ENCODE measurements around the gene MESP1. TPM values are rescaled to one million over a fixed set of nuclear protein-coding genes. Genes with fewer than 3 reads are reported as not detected.

Gene MESP1, protein sequence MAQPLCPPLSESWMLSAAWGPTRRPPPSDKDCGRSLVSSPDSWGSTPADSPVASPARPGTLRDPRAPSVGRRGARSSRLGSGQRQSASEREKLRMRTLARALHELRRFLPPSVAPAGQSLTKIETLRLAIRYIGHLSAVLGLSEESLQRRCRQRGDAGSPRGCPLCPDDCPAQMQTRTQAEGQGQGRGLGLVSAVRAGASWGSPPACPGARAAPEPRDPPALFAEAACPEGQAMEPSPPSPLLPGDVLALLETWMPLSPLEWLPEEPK
- 8.8 TPM for total RNA-seq (2021; ENCODE audit: unreplicated experiment)
- polyA plus RNA-seq (2012), result 10.0 and 10.6 TPM in 2 replicates
- Bru-seq, nascent RNA, result percentile 42 among the genes with signal in this experiment
- BruChase-seq, experiment 1, labeled RNA remaining after a 6-hour chase, result percentile 28 among the genes with signal in this experiment
- percentile 34 among the genes with signal in this experiment for BruChase-seq, experiment 2, labeled RNA remaining after a 2-hour chase
- long read RNA-seq, transcript MESP1-201 (2 exons, 2,369 nt), result major isoform, 5 of 18 reads
- long read RNA-seq, partial matches to known transcripts, result 0 of 18 reads
- long read RNA-seq, other reads (novel, unspliced or antisense), result 13 of 18 reads

DNA sequence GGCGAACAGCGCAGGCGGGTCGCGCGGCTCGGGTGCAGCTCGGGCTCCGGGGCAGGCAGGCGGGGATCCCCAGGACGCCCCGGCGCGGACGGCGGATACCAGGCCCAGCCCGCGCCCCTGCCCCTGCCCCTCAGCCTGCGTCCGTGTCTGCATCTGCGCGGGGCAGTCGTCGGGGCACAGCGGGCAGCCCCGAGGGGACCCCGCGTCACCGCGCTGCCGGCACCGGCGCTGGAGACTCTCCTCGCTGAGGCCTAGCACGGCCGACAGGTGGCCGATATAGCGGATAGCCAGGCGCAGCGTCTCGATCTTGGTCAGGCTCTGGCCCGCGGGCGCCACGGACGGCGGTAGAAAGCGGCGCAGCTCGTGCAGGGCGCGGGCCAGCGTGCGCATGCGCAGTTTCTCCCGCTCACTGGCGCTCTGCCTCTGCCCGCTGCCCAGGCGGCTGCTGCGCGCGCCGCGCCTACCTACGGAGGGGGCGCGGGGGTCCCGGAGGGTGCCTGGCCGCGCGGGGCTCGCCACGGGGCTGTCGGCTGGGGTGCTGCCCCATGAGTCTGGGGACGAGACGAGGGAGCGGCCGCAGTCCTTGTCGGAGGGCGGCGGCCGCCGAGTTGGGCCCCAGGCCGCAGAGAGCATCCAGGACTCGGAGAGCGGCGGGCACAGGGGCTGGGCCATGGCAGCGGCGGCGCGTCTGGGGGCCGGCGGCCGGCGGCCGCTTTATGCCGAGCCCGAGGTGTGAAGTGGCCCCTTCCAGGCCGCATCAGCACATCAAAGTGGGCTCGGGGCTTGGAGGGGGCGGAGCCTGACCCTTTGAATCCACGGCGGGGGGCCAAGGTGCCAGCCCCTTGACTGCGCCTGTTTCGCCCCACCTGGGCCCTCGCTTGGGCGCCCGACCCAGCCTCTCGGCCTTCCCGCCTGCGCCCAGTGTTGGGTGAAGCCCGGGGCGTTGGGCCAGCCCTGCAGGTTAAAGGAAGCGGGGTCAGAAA is at the start of gene MESP1:
TSS of gene MESP1 (minus strand) at position 690 of the 983 bp plus-strand sequence. CDS start at position 672, 18 bp downstream.
- Histone ChIP-seq H3K27me3 (ENCODE audit: insufficient read depth, low read length) (no peaks in the 10 kb centered on the region), H3K4me3 (replicated peaks in 1 of 2; ENCODE audit: low read depth in 1 of 2, low read length in 2 of 2) (peak within 1 kb of the TSS; percentile 68 to 72), H3K79me2 (ENCODE audit: insufficient read depth, low read length) (no peaks in the 10 kb centered on the region; the same call in 1 of the 2 replicates), H3K9me2 (ENCODE audit: insufficient read depth) (no peaks in the 10 kb centered on the region), H2AFZ (ENCODE audit: low read depth, low read length, poor library complexity, severe bottlenecking) (peak within 1 kb of the TSS; percentile 54), H3K4me2 (ENCODE audit: low read length) (peak within 1 kb of the TSS; percentile 98), H3K36me3 (ENCODE audit: control insufficient read depth in 1 of 2, insufficient read depth in 2 of 2, low read length in 2 of 2) (no peaks in the 10 kb centered on the region), H3K9me3 (ENCODE audit: control insufficient read depth in 1 of 2, insufficient read depth in 1 of 2, low read depth in 1 of 2, low read length in 2 of 2) (no peaks in the 10 kb centered on the region), H3K27ac (ENCODE audit: low read depth, low read length) (peak within 1 kb of the TSS; percentile 74), H4K20me1 (ENCODE audit: insufficient read depth) (no peaks in the 10 kb centered on the region), H3K4me1 (ENCODE audit: control insufficient read depth in 1 of 2, insufficient read depth in 2 of 2, low read length in 2 of 2) (peaks cover 4 to 23% of the 10 kb centered on the region in 2 experiments; a peak in 2 of 4 replicates), H3K9ac (ENCODE audit: low read length) (peak within 1 kb of the TSS; percentile 79)
- ChIA-PET POLR2A (interaction anchor here (1.0 to 1.3 kb wide), 2 partner anchors 11 to 15 kb away, joined by 4 read pairs; no protein-coding TSS in a partner anchor), CTCF (interaction anchor here (0.6 to 2.8 kb wide), 6 partner anchors 10 to 412 kb away, joined by 3 to 15 read pairs (median 8); no protein-coding TSS in a partner anchor), RAD21 (ENCODE audit: low non-redundant PET in 1 of 2, low total read pairs in 2 of 2, uncharacterized antibody in 2 of 2, unreplicated experiment in 2 of 2) (interaction anchor here (0.6 to 0.9 kb wide), 3 partner anchors 10 to 323 kb away, joined by 3 to 4 read pairs (median 3); no protein-coding TSS in a partner anchor)
- TF ChIP-seq SRF (IDR thresholded peaks at IDR 0.05; ENCODE audit: low read depth) (no peak), TCF7L2 (IDR thresholded peaks at IDR 0.05; ENCODE audit: borderline replicate concordance, extremely low read depth, insufficient read depth, insufficient read length) (peak; percentile 38), YY1 (IDR thresholded peaks at IDR 0.05; ENCODE audit: extremely low read depth, insufficient replicate concordance, low read depth, low read length) (peak; percentile 73), SP1 (IDR thresholded peaks at IDR 0.05; ENCODE audit: low read depth) (no peak), POLR2A (IDR thresholded peaks at IDR 0.05; ENCODE audit: borderline replicate concordance, extremely low read depth, insufficient read depth, insufficient read length) (peak; percentile 60), POLR2AphosphoS5 (IDR thresholded peaks at IDR 0.05; ENCODE audit: low read depth, low read length) (peak; percentile 87), ZFX (IDR thresholded peaks at IDR 0.05) (peak; percentile 87), SIN3A (IDR thresholded peaks at IDR 0.05; ENCODE audit: low read depth) (peak; percentile 53; the same call in 1 of the 2 replicates)
- TF ChIP-seq, protein P1, sequence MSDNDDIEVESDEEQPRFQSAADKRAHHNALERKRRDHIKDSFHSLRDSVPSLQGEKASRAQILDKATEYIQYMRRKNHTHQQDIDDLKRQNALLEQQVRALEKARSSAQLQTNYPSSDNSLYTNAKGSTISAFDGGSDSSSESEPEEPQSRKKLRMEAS (IDR thresholded peaks at IDR 0.05), result peak; percentile 87
- TF ChIP-seq, protein P2, sequence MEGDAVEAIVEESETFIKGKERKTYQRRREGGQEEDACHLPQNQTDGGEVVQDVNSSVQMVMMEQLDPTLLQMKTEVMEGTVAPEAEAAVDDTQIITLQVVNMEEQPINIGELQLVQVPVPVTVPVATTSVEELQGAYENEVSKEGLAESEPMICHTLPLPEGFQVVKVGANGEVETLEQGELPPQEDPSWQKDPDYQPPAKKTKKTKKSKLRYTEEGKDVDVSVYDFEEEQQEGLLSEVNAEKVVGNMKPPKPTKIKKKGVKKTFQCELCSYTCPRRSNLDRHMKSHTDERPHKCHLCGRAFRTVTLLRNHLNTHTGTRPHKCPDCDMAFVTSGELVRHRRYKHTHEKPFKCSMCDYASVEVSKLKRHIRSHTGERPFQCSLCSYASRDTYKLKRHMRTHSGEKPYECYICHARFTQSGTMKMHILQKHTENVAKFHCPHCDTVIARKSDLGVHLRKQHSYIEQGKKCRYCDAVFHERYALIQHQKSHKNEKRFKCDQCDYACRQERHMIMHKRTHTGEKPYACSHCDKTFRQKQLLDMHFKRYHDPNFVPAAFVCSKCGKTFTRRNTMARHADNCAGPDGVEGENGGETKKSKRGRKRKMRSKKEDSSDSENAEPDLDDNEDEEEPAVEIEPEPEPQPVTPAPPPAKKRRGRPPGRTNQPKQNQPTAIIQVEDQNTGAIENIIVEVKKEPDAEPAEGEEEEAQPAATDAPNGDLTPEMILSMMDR (IDR thresholded peaks at IDR 0.05 in 2 of 3, conservative IDR thresholded peaks at IDR 0.05 in 1 of 3; ENCODE audit: borderline replicate concordance in 1 of 3, insufficient read depth in 1 of 3, low read depth in 2 of 3, low read length in 2 of 3), result peak; percentile 53 to 63 (median 57); a peak in 5 of 6 replicates
- DNase-seq (ENCODE audit: low read depth, low spot score) (peak; percentile 78), ATAC-seq (peak; percentile 94)
- intact Hi-C loops (cut with micrococcal nuclease), result no loop called here
- BruUV-seq (replicated peaks), result no TSS peak
